ENCODE data around the gene GSC2. TPM values are rescaled to one million over a fixed set of nuclear protein-coding genes. Genes with fewer than 3 reads are reported as not detected.
A peak's percentile ranks its signal among the peaks of the same experiment; 100 is the strongest.

The GSC2 gene
- polyA plus RNA-seq, 3 donors = not detected

- no peak overlapping the region for H3K4me2 ChIP-seq (replicated peaks; ENCODE audit: extremely low read depth, low read length, poor library complexity, severe bottlenecking)
- peak overlapping the region; percentile 54 to 72 for H3K27ac ChIP-seq (ENCODE audit: low read depth in 1 of 2, low read length in 2 of 2)
- peaks cover 35% of the 10 kb centered on the region for H3K4me1 Mint-ChIP-seq
- WGBS (ENCODE audit: insufficient coverage) = 94% methylated on average over 2 of the region's 4 CpGs
- no peak overlapping the region for H3K4me3 ChIP-seq (replicated peaks in 1 of 3; ENCODE audit: low read depth in 2 of 3, low read length in 3 of 3)
- H3K36me3 ChIP-seq (replicated peaks in 1 of 2; ENCODE audit: control insufficient read depth in 1 of 2, insufficient read depth in 2 of 2, low read length in 2 of 2) = peaks cover 4 to 29% of the 10 kb centered on the region in 2 donors
- no peaks in the 10 kb centered on the region for H3K9me3 ChIP-seq (replicated peaks in 1 of 2; ENCODE audit: control insufficient read depth in 1 of 2, insufficient read depth in 1 of 2, low read length in 2 of 2)
- peaks cover 94% of the 10 kb centered on the region for H4K20me1 ChIP-seq (ENCODE audit: insufficient read depth, low read length)
- H3K27me3 ChIP-seq (ENCODE audit: control insufficient read depth in 2 of 2, insufficient read depth in 2 of 2, low read length in 2 of 2) = no peaks in the 10 kb centered on the region
- H3K9ac ChIP-seq (ENCODE audit: insufficient read depth, low read length, poor library complexity, severe bottlenecking) = no peak overlapping the region
- no peak for TF ChIP-seq CTCF (IDR thresholded peaks at IDR 0.05)
- no peak for DNase-seq
- H3K36me3 Mint-ChIP-seq = peaks cover 26 to 50% of the 10 kb centered on the region in 2 donors
- intact Hi-C loops (cut with micrococcal nuclease) = no loop called here
- no peaks in the 10 kb centered on the region for H3K27me3 Mint-ChIP-seq (ENCODE audit: low read depth in 3 of 3)
- H3K9me3 Mint-ChIP-seq = no peaks in the 10 kb centered on the region
- H3K79me2 ChIP-seq (ENCODE audit: insufficient read depth, low read length) = peaks cover 100% of the 10 kb centered on the region
- no peak overlapping the region for H2AFZ ChIP-seq (ENCODE audit: insufficient read depth, low read depth, low read length, poor library complexity, severe bottlenecking)
- H3K4me1 ChIP-seq (ENCODE audit: control insufficient read depth in 1 of 2, insufficient read depth in 2 of 2, low read length in 2 of 2) = peaks cover 13 to 16% of the 10 kb centered on the region in 2 donors
- no peak overlapping the region for H3K4me3 Mint-ChIP-seq
- H3K27ac Mint-ChIP-seq = peak overlapping the region in 6 of 7 donors; percentile 73 to 90 (median 80)
Observed at GRCh38 chr22:19098157-19098556, 51.9 kb downstream of the GSC2 start.

- intact Hi-C loops (cut with micrococcal nuclease) = no loop called here
- Histone ChIP-seq H3K27me3 (ENCODE audit: control insufficient read depth in 2 of 2, insufficient read depth in 2 of 2, low read length in 2 of 2) (no peaks in the 10 kb centered on the region), H4K20me1 (ENCODE audit: insufficient read depth, low read length) (peaks cover 88% of the 10 kb centered on the region), H3K27ac (ENCODE audit: low read depth in 1 of 2, low read length in 2 of 2) (peak overlapping the region; percentile 54 to 72), H3K9ac (ENCODE audit: insufficient read depth, low read length, poor library complexity, severe bottlenecking) (no peak overlapping the region), H3K79me2 (ENCODE audit: insufficient read depth, low read length) (peaks cover 100% of the 10 kb centered on the region), H3K9me3 (replicated peaks in 1 of 2; ENCODE audit: control insufficient read depth in 1 of 2, insufficient read depth in 1 of 2, low read length in 2 of 2) (no peaks in the 10 kb centered on the region), H3K4me2 (replicated peaks; ENCODE audit: extremely low read depth, low read length, poor library complexity, severe bottlenecking) (no peak overlapping the region), H2AFZ (ENCODE audit: insufficient read depth, low read depth, low read length, poor library complexity, severe bottlenecking) (no peak overlapping the region), H3K4me1 (ENCODE audit: control insufficient read depth in 1 of 2, insufficient read depth in 2 of 2, low read length in 2 of 2) (peaks cover 19 to 22% of the 10 kb centered on the region in 2 donors), H3K4me3 (replicated peaks in 1 of 3; ENCODE audit: low read depth in 2 of 3, low read length in 3 of 3) (no peak overlapping the region), H3K36me3 (replicated peaks in 1 of 2; ENCODE audit: control insufficient read depth in 1 of 2, insufficient read depth in 2 of 2, low read length in 2 of 2) (peaks cover 4 to 29% of the 10 kb centered on the region in 2 donors)
- Mint-ChIP-seq H3K36me3 (peaks cover 26 to 48% of the 10 kb centered on the region in 2 donors), H3K9me3 (no peaks in the 10 kb centered on the region), H3K27ac (peak overlapping the region; percentile 72 to 90 (median 75)), H3K4me3 (peak overlapping the region in 1 of 2 donors; percentile 2), H3K27me3 (ENCODE audit: low read depth in 3 of 3) (peaks cover 0 to 2% (median 0%) of the 10 kb centered on the region in 3 donors), H3K4me1 (peaks cover 41% of the 10 kb centered on the region)
- WGBS (ENCODE audit: insufficient coverage) = 74% methylated on average over 3 of the region's 3 CpGs
- DNase-seq = no peak
- TF ChIP-seq CTCF (IDR thresholded peaks at IDR 0.05) = no peak
Observed at GRCh38 chr22:19097518-19097917, 52.6 kb downstream of the GSC2 start.

Other genes starting within 250 kb of the GSC2 start
- gene DGCR6, start 244.0 kb downstream of the GSC2 start, polyA plus RNA-seq = 1 to 10 TPM in 1 of 3 donors, under 1 TPM in 2; 0.17 to 5.1 (median 0.36) TPM
- not detected for gene PRODH, start 214.0 kb downstream of the GSC2 start, polyA plus RNA-seq
- 10 to 100 TPM; 28.9 to 37.0 (median 36.2) TPM for gene DGCR2, start 27.9 kb downstream of the GSC2 start, polyA plus RNA-seq
- gene TSSK2, start 19.0 kb downstream of the GSC2 start, polyA plus RNA-seq = under 1 TPM in 1 of 3 donors, not detected in 2; 0.04 TPM
- gene ESS2, start 5.6 kb downstream of the GSC2 start, polyA plus RNA-seq = 10 to 100 TPM in 1 of 3 donors, 1 to 10 TPM in 2; 4.0 to 18.0 (median 5.5) TPM
- 10 to 100 TPM; 15.2 to 37.4 (median 35.1) TPM for gene SLC25A1, start 28.4 kb upstream of the GSC2 start, polyA plus RNA-seq
- 10 to 100 TPM in 1 of 3 donors, 1 to 10 TPM in 2; 5.1 to 17.0 (median 6.1) TPM for gene CLTCL1, start 141.4 kb upstream of the GSC2 start, polyA plus RNA-seq